ENCODE measurements around the gene CLDN16.

The CLDN16 gene

DNA sequence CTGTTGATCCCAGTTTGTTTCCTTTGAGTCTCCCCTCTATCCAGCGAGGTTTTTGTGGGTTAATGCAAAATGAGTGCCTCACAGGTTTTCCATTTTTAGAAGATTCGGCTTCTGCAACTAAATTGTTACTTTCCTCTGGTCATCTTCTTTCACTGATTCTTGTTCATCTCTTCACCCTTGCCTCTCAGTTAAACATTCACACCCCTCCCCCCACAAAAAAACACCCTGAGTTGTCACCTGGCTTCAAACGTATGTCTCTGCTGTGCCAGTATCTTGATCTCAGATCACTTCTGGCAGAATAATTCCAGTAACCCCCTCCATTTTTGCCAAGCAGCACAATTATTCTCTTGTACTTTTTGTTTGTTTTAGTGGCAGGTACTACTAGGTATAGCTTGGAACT, 12.3 kb upstream of the CLDN16 start:
- H4K91ac ChIP-seq (ENCODE audit: low read length), result no peak overlapping the region
- H2BK12ac ChIP-seq (ENCODE audit: low read length in 2 of 2), result no peak overlapping the region
- no peak overlapping the region for H2BK15ac ChIP-seq (ENCODE audit: low read depth, poor library complexity, severe bottlenecking)
- H3K4me3 ChIP-seq (ENCODE audit: insufficient read depth in 1 of 2, low read depth in 1 of 2, low read length in 2 of 2), result no peak overlapping the region
- no peaks in the 10 kb centered on the region for H3K9me3 ChIP-seq (ENCODE audit: control insufficient read depth, low read length)
- H3K14ac ChIP-seq (ENCODE audit: low read length in 2 of 2), result no peak overlapping the region
- H3K18ac ChIP-seq (ENCODE audit: low read depth in 1 of 2, low read length in 2 of 2), result no peak overlapping the region
- DNase-seq, result no peak
- no peak overlapping the region for H3K4me2 ChIP-seq (ENCODE audit: low read length, poor library complexity, severe bottlenecking)
- H2BK5ac ChIP-seq (ENCODE audit: low read depth, low read length, poor library complexity, severe bottlenecking), result peak overlapping the region; percentile 35
- H2AK5ac ChIP-seq (ENCODE audit: low read length, severe bottlenecking), result peak overlapping the region; percentile 22
- H3K4ac ChIP-seq (ENCODE audit: low read depth in 1 of 2, low read length in 2 of 2), result no peak overlapping the region
- no peak overlapping the region for H3K23ac ChIP-seq (ENCODE audit: low read length in 2 of 2)
- H3K9ac ChIP-seq (ENCODE audit: low read length), result no peak overlapping the region
- 95% methylated on average over 3 of the region's 3 CpGs for WGBS
- H2AFZ ChIP-seq (ENCODE audit: low read depth, low read length), result no peak overlapping the region
- H3K27me3 ChIP-seq (ENCODE audit: control insufficient read depth in 1 of 2, insufficient read depth in 1 of 2, low read length in 2 of 2), result no peaks in the 10 kb centered on the region
- H3K79me1 ChIP-seq (replicated peaks; ENCODE audit: low read length, poor library complexity, severe bottlenecking), result no peaks in the 10 kb centered on the region
- H3K4me1 ChIP-seq (ENCODE audit: control insufficient read depth, insufficient read depth, low read depth, low read length), result no peaks in the 10 kb centered on the region
- no peaks in the 10 kb centered on the region for H3K36me3 ChIP-seq (ENCODE audit: control insufficient read depth in 1 of 2, insufficient read depth in 2 of 2, low read depth in 1 of 2, low read length in 2 of 2)
- no peak overlapping the region for H2BK120ac ChIP-seq (ENCODE audit: low read depth, low read length)
- H4K8ac ChIP-seq (ENCODE audit: low read length), result no peak overlapping the region
- peak overlapping the region; percentile 38 for H3K27ac ChIP-seq (ENCODE audit: low read length, poor library complexity, severe bottlenecking)

DNA sequence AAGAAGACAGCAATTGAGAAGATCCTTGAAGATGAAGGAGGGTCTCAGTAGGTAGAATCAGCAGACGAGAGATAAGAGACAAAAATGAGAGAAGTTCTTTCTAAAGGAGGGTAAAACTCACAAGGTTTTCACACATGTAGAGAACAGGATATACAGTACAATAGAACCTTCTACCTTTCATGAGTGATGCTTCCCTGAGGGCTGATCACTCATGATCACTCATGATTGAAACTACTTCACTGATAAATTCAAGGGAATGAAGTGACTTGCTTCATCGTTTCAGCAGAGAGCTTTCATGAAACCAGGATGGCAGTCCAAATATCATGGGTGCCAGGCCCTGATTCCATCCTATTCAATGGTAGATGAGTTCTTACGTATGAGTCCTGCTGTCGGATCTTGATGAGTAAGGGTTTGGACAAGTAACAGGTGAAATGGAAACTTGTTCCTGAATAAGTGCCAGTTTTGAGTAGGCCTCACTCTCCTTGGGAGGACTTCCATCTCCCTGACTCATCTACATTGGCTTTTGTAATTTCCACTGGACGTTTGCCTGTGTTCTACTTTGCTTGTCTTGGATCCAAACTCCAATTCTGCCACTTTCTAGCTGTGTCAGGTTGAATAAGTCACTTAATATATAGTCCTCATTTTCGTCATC, 9.6 kb upstream of the CLDN16 start:
- Histone ChIP-seq H2AFZ (ENCODE audit: low read depth, low read length) (no peak overlapping the region), H3K4me2 (ENCODE audit: low read length, poor library complexity, severe bottlenecking) (no peak overlapping the region), H3K23ac (ENCODE audit: low read length in 2 of 2) (no peak overlapping the region), H2BK12ac (ENCODE audit: low read length in 2 of 2) (no peak overlapping the region), H2BK120ac (ENCODE audit: low read depth, low read length) (no peak overlapping the region), H3K4ac (ENCODE audit: low read depth in 1 of 2, low read length in 2 of 2) (no peak overlapping the region), H3K27me3 (ENCODE audit: control insufficient read depth in 1 of 2, insufficient read depth in 1 of 2, low read length in 2 of 2) (no peaks in the 10 kb centered on the region), H2AK5ac (ENCODE audit: low read length, severe bottlenecking) (peak overlapping the region; percentile 3), H3K4me3 (ENCODE audit: insufficient read depth in 1 of 2, low read depth in 1 of 2, low read length in 2 of 2) (no peak overlapping the region), H3K36me3 (ENCODE audit: control insufficient read depth in 1 of 2, insufficient read depth in 2 of 2, low read depth in 1 of 2, low read length in 2 of 2) (no peaks in the 10 kb centered on the region), H4K8ac (ENCODE audit: low read length) (no peak overlapping the region), H3K27ac (ENCODE audit: low read length, poor library complexity, severe bottlenecking) (no peak overlapping the region), H2BK15ac (ENCODE audit: low read depth, poor library complexity, severe bottlenecking) (no peak overlapping the region), H3K14ac (ENCODE audit: low read length in 2 of 2) (no peak overlapping the region), H2BK5ac (ENCODE audit: low read depth, low read length, poor library complexity, severe bottlenecking) (no peak overlapping the region), H3K4me1 (ENCODE audit: control insufficient read depth, insufficient read depth, low read depth, low read length) (no peaks in the 10 kb centered on the region), H3K79me1 (replicated peaks; ENCODE audit: low read length, poor library complexity, severe bottlenecking) (peaks cover 4% of the 10 kb centered on the region), H4K91ac (ENCODE audit: low read length) (no peak overlapping the region), H3K18ac (ENCODE audit: low read depth in 1 of 2, low read length in 2 of 2) (no peak overlapping the region), H3K9me3 (ENCODE audit: control insufficient read depth, low read length) (no peaks in the 10 kb centered on the region), H3K9ac (ENCODE audit: low read length) (no peak overlapping the region)
- peak; percentile 28 for DNase-seq
- 90% methylated on average over 4 of the region's 6 CpGs for WGBS

- Histone ChIP-seq H3K4ac (ENCODE audit: low read depth in 1 of 2, low read length in 2 of 2) (no peak overlapping the region), H3K9ac (ENCODE audit: low read length) (no peak overlapping the region), H3K18ac (ENCODE audit: low read depth in 1 of 2, low read length in 2 of 2) (no peak overlapping the region), H3K27me3 (ENCODE audit: control insufficient read depth in 1 of 2, insufficient read depth in 1 of 2, low read length in 2 of 2) (no peaks in the 10 kb centered on the region), H2AFZ (ENCODE audit: low read depth, low read length) (no peak overlapping the region), H4K91ac (ENCODE audit: low read length) (no peak overlapping the region), H2BK15ac (ENCODE audit: low read depth, poor library complexity, severe bottlenecking) (no peak overlapping the region), H4K8ac (ENCODE audit: low read length) (no peak overlapping the region), H2BK120ac (ENCODE audit: low read depth, low read length) (no peak overlapping the region), H3K9me3 (ENCODE audit: control insufficient read depth, low read length) (no peaks in the 10 kb centered on the region), H3K36me3 (ENCODE audit: control insufficient read depth in 1 of 2, insufficient read depth in 2 of 2, low read depth in 1 of 2, low read length in 2 of 2) (no peaks in the 10 kb centered on the region), H2BK12ac (ENCODE audit: low read length in 2 of 2) (no peak overlapping the region), H3K23ac (ENCODE audit: low read length in 2 of 2) (no peak overlapping the region), H3K4me1 (ENCODE audit: control insufficient read depth, insufficient read depth, low read depth, low read length) (no peaks in the 10 kb centered on the region), H3K27ac (ENCODE audit: low read length, poor library complexity, severe bottlenecking) (no peak overlapping the region), H3K4me3 (ENCODE audit: insufficient read depth in 1 of 2, low read depth in 1 of 2, low read length in 2 of 2) (no peak overlapping the region), H2BK5ac (ENCODE audit: low read depth, low read length, poor library complexity, severe bottlenecking) (no peak overlapping the region), H3K4me2 (ENCODE audit: low read length, poor library complexity, severe bottlenecking) (no peak overlapping the region), H2AK5ac (ENCODE audit: low read length, severe bottlenecking) (no peak overlapping the region), H3K14ac (ENCODE audit: low read length in 2 of 2) (no peak overlapping the region), H3K79me1 (replicated peaks; ENCODE audit: low read length, poor library complexity, severe bottlenecking) (peaks cover 4% of the 10 kb centered on the region)
- no peak for DNase-seq
Measured at GRCh38 chr3:190380184-190380583, 7.8 kb upstream of the CLDN16 start.

DNA sequence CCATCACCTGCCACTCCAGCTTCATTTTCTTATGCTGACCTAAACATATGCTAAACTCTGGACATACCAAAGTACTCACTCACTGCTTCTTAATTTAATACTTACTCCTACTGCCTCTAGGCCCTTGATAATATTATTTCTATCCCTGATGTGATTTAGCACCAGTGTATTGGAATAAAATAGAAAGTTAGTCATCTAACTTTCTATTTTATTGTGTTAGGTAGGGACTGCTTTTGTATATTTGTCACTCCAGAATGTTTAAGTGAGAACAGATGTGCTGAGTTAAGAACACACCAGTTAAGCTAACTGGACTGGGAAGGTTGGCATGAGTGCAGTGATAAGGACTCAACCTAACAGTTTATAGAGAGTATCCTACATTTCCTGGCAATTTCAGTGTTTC, 6.5 kb upstream of the CLDN16 start:
- H4K8ac ChIP-seq (ENCODE audit: low read length), result no peak overlapping the region
- H2AK5ac ChIP-seq (ENCODE audit: low read length, severe bottlenecking), result peak overlapping the region; percentile 98
- H3K4ac ChIP-seq (ENCODE audit: low read depth in 1 of 2, low read length in 2 of 2), result no peak overlapping the region

More for the DNA sequence above, 6.5 kb upstream of the CLDN16 start:
- Histone ChIP-seq H3K9me3 (ENCODE audit: control insufficient read depth, low read length) (no peaks in the 10 kb centered on the region), H3K18ac (ENCODE audit: low read depth in 1 of 2, low read length in 2 of 2) (no peak overlapping the region), H2BK12ac (ENCODE audit: low read length in 2 of 2) (no peak overlapping the region), H2BK120ac (ENCODE audit: low read depth, low read length) (no peak overlapping the region), H2BK5ac (ENCODE audit: low read depth, low read length, poor library complexity, severe bottlenecking) (no peak overlapping the region), H3K79me1 (replicated peaks; ENCODE audit: low read length, poor library complexity, severe bottlenecking) (peaks cover 4% of the 10 kb centered on the region), H3K36me3 (ENCODE audit: control insufficient read depth in 1 of 2, insufficient read depth in 2 of 2, low read depth in 1 of 2, low read length in 2 of 2) (no peaks in the 10 kb centered on the region), H3K9ac (ENCODE audit: low read length) (no peak overlapping the region), H3K23ac (ENCODE audit: low read length in 2 of 2) (no peak overlapping the region), H3K4me3 (ENCODE audit: insufficient read depth in 1 of 2, low read depth in 1 of 2, low read length in 2 of 2) (no peak overlapping the region), H2AFZ (ENCODE audit: low read depth, low read length) (no peak overlapping the region), H2BK15ac (ENCODE audit: low read depth, poor library complexity, severe bottlenecking) (no peak overlapping the region), H3K27me3 (ENCODE audit: control insufficient read depth in 1 of 2, insufficient read depth in 1 of 2, low read length in 2 of 2) (no peaks in the 10 kb centered on the region), H4K91ac (ENCODE audit: low read length) (no peak overlapping the region), H3K4me1 (ENCODE audit: control insufficient read depth, insufficient read depth, low read depth, low read length) (no peaks in the 10 kb centered on the region), H3K14ac (ENCODE audit: low read length in 2 of 2) (no peak overlapping the region), H3K4me2 (ENCODE audit: low read length, poor library complexity, severe bottlenecking) (no peak overlapping the region), H3K27ac (ENCODE audit: low read length, poor library complexity, severe bottlenecking) (peak overlapping the region; percentile 83)
- no peak for DNase-seq
